ENCODE data around the gene NBAS. TPM values are rescaled to one million over a fixed set of nuclear protein-coding genes. Genes with fewer than 3 reads are reported as not detected.

NBAS gene
- total and polyA plus RNA-seq, 2 of the 13 experiments (the other 11 are each of a cell fraction or from before 2014, with no cell fraction given) = 33.6 to 58.7 TPM

DNA sequence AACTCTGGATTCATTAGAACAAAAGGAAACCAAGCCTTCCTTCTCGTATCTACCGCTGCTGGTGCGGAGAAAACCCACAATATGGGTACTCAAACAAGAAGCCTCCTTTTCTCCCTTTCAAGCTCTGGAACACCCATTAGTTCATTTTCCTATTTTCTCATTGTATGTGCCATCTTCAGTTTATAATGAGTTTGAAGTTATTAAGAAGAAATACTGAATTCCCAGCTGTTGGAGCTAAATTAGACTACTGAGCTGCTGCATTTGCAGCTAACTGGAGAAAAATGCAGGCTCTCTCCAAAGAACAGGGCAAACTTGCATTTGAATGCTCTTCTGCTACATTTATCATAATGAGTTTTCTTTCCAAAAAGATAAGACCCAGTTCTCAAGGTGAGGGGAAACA, 398.5 kb downstream of the NBAS start:
- Histone ChIP-seq H3K79me2 (ENCODE audit: insufficient read depth, low read length) (no peaks in the 10 kb centered on the region), H3K4me1 (ENCODE audit: insufficient read depth, low read length) (peaks cover 12% of the 10 kb centered on the region), H3K27ac (ENCODE audit: extremely low read length, insufficient read depth, low read length) (no peak overlapping the region), H3K4me3 (replicated peaks in 1 of 3; ENCODE audit: insufficient read depth in 1 of 3, low read depth in 2 of 3, low read length in 3 of 3) (no peak overlapping the region), H3K4me2 (ENCODE audit: low read depth, low read length) (no peak overlapping the region), H3K9ac (ENCODE audit: insufficient read depth, low read depth, low read length) (no peak overlapping the region), H4K20me1 (ENCODE audit: insufficient read depth, low read length) (no peaks in the 10 kb centered on the region), H2AFZ (ENCODE audit: low read length) (no peak overlapping the region), H3K36me3 (replicated peaks in 1 of 2; ENCODE audit: control insufficient read depth in 1 of 2, insufficient read depth in 2 of 2, low read length in 2 of 2) (no peaks in the 10 kb centered on the region), H3K27me3 (ENCODE audit: control insufficient read depth in 1 of 2, insufficient read depth in 2 of 2, low read length in 2 of 2) (no peaks in the 10 kb centered on the region), H3K9me3 (ENCODE audit: low read length) (no peaks in the 10 kb centered on the region)
- DNase-seq (ENCODE audit: low spot score) (no peak), FAIRE-seq (no peak), ATAC-seq (no peak)
- 94% methylated on average over 3 of the region's 3 CpGs for WGBS (ENCODE audit: low lambda C conversion rate)
- no TSS peak for BruUV-seq (replicated peaks)
- ChIA-PET POLR2A (no interaction called here), CTCF (ENCODE audit: low intra/inter-chr PET ratio, low total read pairs) (no interaction called here)
- in situ Hi-C loops (cut with HindIII; ENCODE audit: extremely low pct_ligation_motif_present, low pct_unique_long_range_greater_than_20kb) (no loop called here), intact Hi-C loops (cut with micrococcal nuclease; ENCODE audit: unreplicated experiment) (no loop called here)
- TF ChIP-seq GTF2F1 (IDR thresholded peaks at IDR 0.05; ENCODE audit: low read length) (no peak), ZFYVE20 (CRISPR knock-in tag; IDR thresholded peaks at IDR 0.05; ENCODE audit: borderline replicate concordance, low read depth) (no peak), FOXC1 (CRISPR knock-in tag; IDR thresholded peaks at IDR 0.05; ENCODE audit: borderline replicate concordance) (no peak), CREM (IDR thresholded peaks at IDR 0.05) (no peak), CREM (CRISPR knock-in tag; IDR thresholded peaks at IDR 0.05) (no peak), NFE2L2 (IDR thresholded peaks at IDR 0.05; ENCODE audit: low read length) (no peak), PBX2 (CRISPR knock-in tag; IDR thresholded peaks at IDR 0.05) (no peak), ETS1 (CRISPR knock-in tag; IDR thresholded peaks at IDR 0.05) (no peak)

Data from HepG2 (cell line).